Ovary (tissue), 9 donors: ENCODE measurements around the gene RSPH1. TPM values are rescaled to one million over a fixed set of nuclear protein-coding genes. Genes with fewer than 3 reads are reported as not detected.

Source experiments
- DNase-seq, 5 donors: peaks; one replicate each; pipeline ENCODE4 v3.0.0-alpha.2; 2019 to 2020
- H3K27ac ChIP-seq, 2 donors: fragments of 200-600 bp; one replicate each; pipeline versions ENCODE4 v1.5.1 to v1.8.0; 2019 to 2022
- H3K27me3 ChIP-seq: fragments of 200-600 bp; one replicate; pipeline ENCODE4 v1.8.0; 2022
- H3K36me3 ChIP-seq: fragments of 200-600 bp; sonication (generic); one replicate; pipeline ENCODE4 v1.5.1; 2019
- H3K4me1 ChIP-seq: one replicate; pipeline ENCODE4 v1.8.1; 2013; ENCODE audit warnings: mild to moderate bottlenecking, moderate library complexity; ENCODE audit not compliant: insufficient read depth
- H3K4me3 ChIP-seq: fragments of 200-600 bp; sonication (generic); one replicate; pipeline ENCODE4 v1.5.1; 2017
- H3K9me3 ChIP-seq, 2 donors: fragments of 200-600 bp in 1 of 2; sonication (generic) in 1 of 2; one replicate each; pipeline versions ENCODE4 v1.5.1 to v1.8.1; 2013 to 2019; ENCODE audit warnings: mild to moderate bottlenecking in 1 of 2, moderate library complexity in 1 of 2
- CTCF ChIP-seq, 3 donors: fragments of 450-650 bp in 2 of 3; fragments of 200-600 bp in 1 of 3; IDR thresholded peaks; one replicate each; pipeline versions ENCODE4 v1.5.1 to v1.8.0; 2016 to 2022; ENCODE audit warnings: antibody characterized with exemption in 3 of 3, mild to moderate bottlenecking in 1 of 3
- EP300 ChIP-seq: sonication (generic); formaldehyde crosslinking; IDR thresholded peaks from one replicate; pipeline ENCODE4 v1.6.1; 2017; ENCODE audit warnings: antibody characterized with exemption
- POLR2A ChIP-seq: fragments of 450-650 bp; IDR thresholded peaks from one replicate; pipeline ENCODE4 v1.6.1; 2017; ENCODE audit warnings: antibody characterized with exemption, mild to moderate bottlenecking, moderate library complexity
- WGBS, 3 donors: extraction: QIAGEN DNeasy Blood & Tissue Kit in 1 of 3; methylation state at CpG; one replicate each; pipeline versions ENCODE4 v1.1.5 to v1.1.7; 2013 to 2017; 5-methylcytosine and 5-hydroxymethylcytosine counted together
- intact Hi-C, 4 donors: fragments of 100-400 bp; cut with DNase I; formaldehyde crosslinking; loops; one replicate each; pipeline versions ENCODE4 v1.11.0 to v1.15.1; 2022 to 2023
- polyA plus RNA-seq, 2 donors: library from polyadenylated mRNA; stranded (reverse); fragments of 200-250 nt in 1 of 2; fragments of 350-450 nt in 1 of 2; fragmentation: Illumina TruSeq in 1 of 2; extraction: RNeasy Lipid Tissue Mini Kit (QIAGEN cat#74804) in 1 of 2; gene quantifications; one replicate each; pipeline ENCODE4 v1.2.3, GENCODE V29; 2013 to 2014
- total RNA-seq, 7 donors: library from RNA; depleted of rRNA in 2 of 7; stranded (reverse); fragments of >200 nt in 2 of 7; fragmentation: NEBNext Ultra II Directional in 3 of 7; extraction: Animal tissue kit (Norgen Biotek cat#: 25700) in 3 of 7; gene quantifications; one replicate each; pipeline versions ENCODE4 v1.1.0 to v1.2.4, GENCODE V29; 2016 to 2023
- donor health status: DM: no; HTN: no; CAD: no; lungs with moderate emphysema.
- donor health status: DM: no; HTN: no; CAD: no.
- donor health status: Bipolar disorder and iron deficiency.
- donor health status: DM: yes; HTN: yes; CAD: no.
- donor health status: DM: no; HTN: no; CAD: no.
- donor health status: DM: yes; HTN: yes; CAD: no.

The RSPH1 gene
- total and polyA plus RNA-seq, 9 donors = 0.76 to 37.5 (median 2.5) TPM

DNA sequence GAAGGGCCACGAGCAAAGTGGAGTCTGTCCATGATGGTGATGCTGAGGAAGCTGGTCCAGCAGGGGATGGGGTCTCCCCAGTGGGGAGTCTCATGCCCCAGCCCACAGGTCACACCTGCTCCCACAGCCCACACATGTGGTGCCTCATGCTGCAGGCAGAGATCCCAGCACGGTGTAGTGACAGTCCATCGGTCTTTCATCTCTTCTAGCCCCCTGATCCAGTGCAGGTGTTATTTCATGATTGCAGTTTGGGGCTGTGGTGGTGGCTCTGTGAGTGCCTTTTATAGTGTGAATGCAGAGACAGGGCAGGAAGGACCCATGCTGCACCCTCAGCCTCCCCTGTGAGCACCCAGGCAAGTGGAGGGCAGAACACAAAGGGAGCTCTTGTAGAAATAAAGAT lies 47.3 kb downstream of the RSPH1 start:
- Histone ChIP-seq H3K9me3 (no peaks in the 10 kb centered on the region), H3K36me3 (no peaks in the 10 kb centered on the region), H3K4me1 (no peaks in the 10 kb centered on the region), H3K27me3 (no peaks in the 10 kb centered on the region), H3K27ac (no peak overlapping the region), H3K4me3 (no peak overlapping the region)
- 48 to 63% (median 62%) methylated on average over 3 of the region's 3 CpGs for WGBS, 3 donors
- intact Hi-C loops = no loop called here
- TF ChIP-seq POLR2A (no peak), CTCF (IDR thresholded peaks at IDR 0.05) (no peak), EP300 (no peak)
- no peak for DNase-seq

DNA sequence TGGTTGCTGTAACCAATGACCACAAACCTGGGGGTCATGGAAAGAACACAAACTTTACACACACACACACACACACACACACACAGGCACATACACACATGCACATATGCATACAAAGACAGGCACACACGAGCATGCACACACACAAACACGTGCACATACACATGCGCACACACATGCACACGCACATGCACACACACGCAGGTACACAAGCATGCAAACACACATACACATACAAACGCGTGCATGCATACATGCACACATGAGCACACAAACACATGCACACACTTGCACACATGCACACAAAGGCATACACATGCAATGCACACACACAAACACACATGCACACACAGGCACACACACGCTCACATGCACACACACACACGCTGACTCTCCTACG lies 48.3 kb downstream of the RSPH1 start:
- no peaks in the 10 kb centered on the region for H3K27me3 ChIP-seq
- intact Hi-C loops = no loop called here
- no peaks in the 10 kb centered on the region for H3K36me3 ChIP-seq
- H3K4me1 ChIP-seq = no peaks in the 10 kb centered on the region
- H3K9me3 ChIP-seq = no peaks in the 10 kb centered on the region
- DNase-seq = no peak
- whole genome bisulfite sequencing, 3 donors = 87 to 93% (median 91%) methylated on average over 10 of the region's 10 CpGs
- TF ChIP-seq POLR2A (no peak), CTCF (IDR thresholded peaks at IDR 0.05) (no peak), EP300 (no peak)
- H3K27ac ChIP-seq = no peak overlapping the region
- H3K4me3 ChIP-seq = no peak overlapping the region

DNA sequence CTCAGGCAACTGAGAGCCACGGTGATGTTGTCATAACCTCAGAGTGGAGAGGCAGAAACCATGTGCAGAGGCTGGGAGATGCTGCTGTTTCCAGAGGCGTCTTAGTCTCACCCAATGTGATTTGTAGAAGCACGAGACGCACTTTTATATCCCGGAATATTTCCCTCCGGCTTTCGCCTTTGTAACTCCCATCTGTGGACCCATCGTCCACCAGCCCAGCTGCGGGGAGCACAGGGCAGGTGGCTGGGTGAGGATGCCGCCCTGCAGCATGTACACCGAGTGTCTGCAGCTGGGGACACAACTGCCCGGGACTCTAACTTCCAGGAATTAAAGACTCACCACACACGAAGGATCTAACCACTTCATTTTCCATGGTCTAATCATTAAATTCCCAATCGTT lies 48.8 kb downstream of the RSPH1 start:
- WGBS, 3 donors = 75 to 81% (median 75%) methylated on average over 14 of the region's 14 CpGs
- Histone ChIP-seq H3K9me3 (no peaks in the 10 kb centered on the region), H3K4me3 (no peak overlapping the region), H3K36me3 (no peaks in the 10 kb centered on the region), H3K27me3 (no peaks in the 10 kb centered on the region), H3K27ac (no peak overlapping the region), H3K4me1 (no peaks in the 10 kb centered on the region)
- intact Hi-C loops = no loop called here
- no peak for DNase-seq
- TF ChIP-seq EP300 = no peak
- TF ChIP-seq POLR2A = no peak
- no peak for TF ChIP-seq CTCF (IDR thresholded peaks at IDR 0.05)

DNA sequence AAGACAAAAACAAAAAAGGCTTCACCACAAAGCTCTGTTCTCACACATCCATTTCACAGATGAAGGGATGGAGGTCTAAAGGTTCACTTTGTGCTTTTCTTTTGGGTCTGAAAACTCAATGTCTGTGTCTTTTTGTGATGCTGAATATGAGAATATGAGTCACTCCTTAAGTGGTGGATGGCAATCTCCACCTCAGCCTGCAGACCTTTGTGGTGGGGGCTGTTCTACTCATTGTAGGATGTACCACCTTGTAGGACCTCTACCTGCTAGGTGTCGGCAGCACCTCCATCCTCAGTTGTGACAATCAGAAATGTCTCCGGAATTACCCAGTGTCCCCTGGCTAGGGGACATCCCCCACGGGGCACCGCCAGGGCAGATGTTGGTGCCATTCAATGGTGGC lies 49.5 kb downstream of the RSPH1 start:
- WGBS, 3 donors = 94 to 95% (median 94%) methylated on average over 4 of the region's 4 CpGs
- TF ChIP-seq POLR2A (no peak), EP300 (no peak), CTCF (IDR thresholded peaks at IDR 0.05) (no peak)
- no peaks in the 10 kb centered on the region for H3K9me3 ChIP-seq
- H3K4me1 ChIP-seq = no peaks in the 10 kb centered on the region
- no peaks in the 10 kb centered on the region for H3K36me3 ChIP-seq
- H3K4me3 ChIP-seq = no peak overlapping the region
- no peak overlapping the region for H3K27ac ChIP-seq
- intact Hi-C loops = no loop called here
- H3K27me3 ChIP-seq = no peaks in the 10 kb centered on the region
- DNase-seq = no peak

- intact Hi-C loops = no loop called here
- H3K36me3 ChIP-seq = no peaks in the 10 kb centered on the region
- TF ChIP-seq CTCF (IDR thresholded peaks at IDR 0.05) (no peak), POLR2A (no peak), EP300 (no peak)
- H3K27me3 ChIP-seq = no peaks in the 10 kb centered on the region
- no peak overlapping the region for H3K27ac ChIP-seq
- DNase-seq = no peak
- H3K4me3 ChIP-seq = no peak overlapping the region
- 84% methylated on average over 7 of the region's 7 CpGs for WGBS, 3 donors
- H3K4me1 ChIP-seq = no peaks in the 10 kb centered on the region
- H3K9me3 ChIP-seq = no peaks in the 10 kb centered on the region
These were observed 50.7 kb downstream of the RSPH1 start for GRCh38 chr21:42445311-42445710.
